HG02885 (cell line): ENCODE results near the gene ITGAL.
"Not testable (repeated sequence)": the region's sequence is repeated elsewhere in the genome, so short reads cannot be mapped to it uniquely, and the experiment has no call there.

Experiments used
- ATAC-seq: cut with Tn5 transposase; IDR thresholded peaks from one replicate; pipeline ENCODE4 v1.9.1; 2021; ENCODE audit warnings: mild to moderate bottlenecking; ENCODE audit not compliant: unreplicated experiment, poor library complexity

Gene ITGAL

DNA sequence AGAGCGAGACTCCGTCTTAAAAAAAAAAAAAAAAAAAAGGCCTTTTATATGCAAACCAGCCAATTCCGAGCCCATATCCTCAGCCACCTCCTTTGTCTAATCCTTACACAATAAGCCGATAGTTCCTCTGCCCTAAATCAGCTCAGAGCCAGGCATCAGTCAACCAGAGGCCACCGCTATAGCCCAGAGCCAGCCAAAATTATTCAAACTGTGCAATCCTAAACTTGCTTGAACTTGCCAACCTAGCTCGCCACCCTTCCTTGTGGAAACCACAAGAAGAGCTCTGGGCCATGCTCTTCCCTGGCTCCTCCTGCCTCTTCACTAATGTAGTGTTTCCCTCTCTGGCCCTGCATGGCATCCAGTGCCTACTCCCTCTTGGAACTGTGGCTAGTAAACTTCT, 17.7 kb downstream of the ITGAL start:
- no peak for ATAC-seq

DNA sequence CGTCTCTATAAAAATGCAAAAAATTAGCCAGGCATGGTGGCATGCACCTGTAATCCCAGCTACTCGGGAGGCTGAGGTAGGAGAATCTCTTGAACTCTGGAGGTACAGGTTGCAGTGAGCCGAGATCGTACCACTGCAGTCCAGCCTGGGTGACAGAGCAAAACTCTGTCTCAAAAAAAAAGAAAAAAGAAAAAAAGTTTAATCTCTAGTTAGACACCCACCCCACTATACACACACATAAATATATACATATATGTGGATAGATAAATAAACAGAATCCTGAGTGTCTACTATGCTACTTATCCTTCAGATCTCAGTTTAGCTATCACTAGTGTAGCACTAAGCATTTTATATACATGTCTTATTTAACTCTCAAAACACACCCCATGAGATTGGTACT, 18.7 kb downstream of the ITGAL start:
- no peak for ATAC-seq

DNA sequence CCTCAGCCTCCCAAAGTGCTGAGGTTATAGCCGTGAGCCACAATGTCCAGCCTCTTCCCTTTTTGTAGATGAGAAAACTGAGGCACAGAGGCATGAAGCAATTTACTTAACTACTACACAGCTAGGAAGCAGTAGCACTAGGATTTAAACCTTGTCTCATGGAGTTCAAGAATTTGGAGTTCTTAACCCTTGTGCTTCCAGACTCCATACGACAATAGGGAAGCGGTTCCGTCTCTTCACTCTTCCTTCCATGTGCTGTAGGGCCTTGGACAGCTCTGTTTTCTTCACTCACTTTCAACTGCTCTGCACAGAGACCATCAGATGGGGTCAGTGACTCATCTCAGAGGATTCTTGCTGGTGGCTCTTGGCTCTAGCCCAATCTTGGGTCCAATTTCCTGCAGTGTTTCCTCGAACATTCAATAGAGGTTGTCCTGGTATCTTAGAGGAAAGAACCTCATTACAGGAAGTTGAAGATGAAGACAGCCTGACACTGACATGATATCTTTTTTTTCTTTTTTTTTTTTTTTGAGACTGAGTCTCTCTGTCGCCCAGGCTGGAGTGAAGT, 19.3 kb downstream of the ITGAL start:
- no peak for ATAC-seq

DNA sequence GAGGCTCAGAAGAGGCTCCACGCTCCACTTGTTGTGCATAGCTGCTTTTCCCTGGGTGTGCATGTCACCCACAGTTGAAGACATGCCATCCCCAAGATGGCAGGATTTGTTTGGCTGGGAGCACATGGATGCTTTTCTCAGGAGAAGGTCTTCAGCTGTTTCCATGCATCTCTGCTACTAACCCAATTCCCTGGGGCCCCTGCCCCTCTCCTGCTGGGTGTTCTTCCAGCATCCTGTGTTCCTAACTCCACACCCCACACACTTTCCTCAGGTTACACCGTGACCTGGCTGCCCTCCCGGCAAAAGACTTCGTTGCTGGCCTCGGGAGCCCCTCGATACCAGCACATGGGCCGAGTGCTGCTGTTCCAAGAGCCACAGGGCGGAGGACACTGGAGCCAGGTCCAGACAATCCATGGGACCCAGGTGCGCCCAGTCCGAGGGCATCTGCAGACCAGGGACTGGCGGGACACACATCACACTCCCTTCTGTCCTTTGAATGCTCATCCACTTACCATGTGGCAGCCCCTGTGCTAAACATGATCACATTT, 21.5 kb downstream of the ITGAL start:
- ATAC-seq, result no peak

DNA sequence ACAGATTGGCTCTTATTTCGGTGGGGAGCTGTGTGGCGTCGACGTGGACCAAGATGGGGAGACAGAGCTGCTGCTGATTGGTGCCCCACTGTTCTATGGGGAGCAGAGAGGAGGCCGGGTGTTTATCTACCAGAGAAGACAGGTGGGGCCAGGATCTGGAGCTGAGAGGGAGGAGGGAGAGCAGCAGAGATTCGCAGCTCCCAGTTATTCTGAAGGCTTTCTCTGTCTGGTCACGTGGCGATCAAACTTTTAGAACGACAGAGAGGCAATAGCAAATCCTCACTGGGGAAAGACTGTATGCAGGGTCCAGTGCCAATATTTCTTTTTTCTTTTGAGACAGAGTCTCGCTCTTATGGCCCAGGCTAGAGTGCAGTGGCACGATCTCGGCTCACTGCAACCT, 22.2 kb downstream of the ITGAL start:
- no peak for ATAC-seq

DNA sequence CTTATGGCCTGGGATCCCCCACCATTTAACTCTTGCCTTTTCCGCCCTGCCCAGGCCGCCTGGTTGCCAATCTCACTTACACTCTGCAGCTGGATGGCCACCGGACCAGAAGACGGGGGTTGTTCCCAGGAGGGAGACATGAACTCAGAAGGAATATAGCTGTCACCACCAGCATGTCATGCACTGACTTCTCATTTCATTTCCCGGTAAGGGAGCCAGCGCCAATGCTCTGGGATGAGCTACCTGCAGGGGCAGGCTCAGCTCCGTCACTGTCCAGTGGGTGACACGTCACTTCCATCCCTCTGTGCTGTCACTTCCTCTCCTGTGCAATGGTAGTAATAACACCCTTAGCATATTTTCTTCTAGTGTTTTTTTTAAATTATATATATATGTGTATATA, 26.7 kb downstream of the ITGAL start:
- no peak for ATAC-seq

DNA sequence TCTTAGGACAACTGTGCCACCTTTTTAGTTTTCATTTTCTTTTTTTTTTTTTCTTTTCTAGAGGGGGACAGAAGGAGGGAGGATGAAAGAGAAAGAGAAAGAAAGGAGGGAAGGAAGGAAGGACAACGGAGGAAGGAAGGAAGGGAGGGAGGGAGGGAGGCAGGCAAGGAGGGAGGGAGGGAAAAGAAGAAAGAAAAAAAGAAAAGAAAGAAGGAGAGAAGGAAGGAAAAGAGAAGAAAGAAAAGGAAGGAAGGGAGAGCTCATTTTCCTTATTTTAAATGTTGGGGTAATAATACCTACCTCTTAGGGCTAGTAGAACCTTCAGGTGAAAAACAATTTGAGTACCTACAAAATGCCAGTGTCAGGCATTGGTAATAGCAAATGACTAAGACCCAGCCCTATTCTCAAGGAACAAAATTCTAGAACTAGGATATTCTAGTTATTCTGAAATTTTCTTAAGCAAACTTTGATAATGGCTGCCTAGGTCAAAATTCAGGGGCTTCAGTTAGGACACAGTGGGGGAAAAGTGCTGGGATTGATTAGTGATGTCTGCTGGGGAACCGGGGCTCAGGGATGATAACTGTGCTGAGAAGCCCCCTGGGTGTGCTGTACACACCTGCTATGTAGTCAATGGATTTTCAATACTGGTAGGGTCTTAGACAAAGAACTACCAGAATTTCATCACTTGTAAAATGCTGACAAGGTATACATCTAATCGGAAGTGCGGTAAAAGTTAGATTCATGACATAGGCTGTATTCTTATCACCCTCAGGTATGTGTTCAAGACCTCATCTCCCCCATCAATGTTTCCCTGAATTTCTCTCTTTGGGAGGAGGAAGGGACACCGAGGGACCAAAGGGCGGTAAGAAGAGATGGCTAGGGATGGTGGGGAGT, 31.1 kb downstream of the ITGAL start:
- ATAC-seq, result no peak

DNA sequence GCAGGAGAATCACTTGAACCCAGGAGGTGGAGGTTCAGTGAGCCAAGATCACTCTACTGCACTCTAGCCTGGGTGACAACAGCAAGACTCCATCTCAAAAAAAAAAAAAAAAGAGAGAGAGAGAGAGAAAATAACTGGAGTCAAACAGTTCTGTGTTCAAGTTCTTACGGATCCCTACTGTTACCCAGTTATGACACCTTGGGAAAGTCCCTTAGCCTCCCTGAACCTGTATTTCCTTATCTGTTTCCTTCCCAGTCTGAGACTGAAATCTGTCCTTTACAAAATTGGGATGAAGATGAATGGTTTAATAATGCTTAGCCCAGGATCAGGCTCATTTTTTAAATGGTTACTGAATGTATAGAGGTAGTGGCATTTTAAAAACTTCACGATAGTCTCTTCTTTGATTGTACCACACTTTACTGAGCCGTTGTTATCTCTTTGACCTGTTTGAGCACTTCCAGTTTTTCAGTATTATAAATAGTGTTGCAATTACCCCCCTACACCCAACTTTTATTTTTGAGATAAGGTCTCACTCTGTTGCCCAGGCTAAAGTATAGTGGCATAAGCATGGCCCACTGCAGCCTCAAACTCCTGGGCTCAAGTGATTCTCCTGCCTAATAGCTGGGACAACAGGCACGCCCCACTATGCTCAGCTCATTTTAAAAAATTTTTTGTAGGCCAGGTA, 36.7 kb downstream of the ITGAL start:
- no peak for ATAC-seq

DNA sequence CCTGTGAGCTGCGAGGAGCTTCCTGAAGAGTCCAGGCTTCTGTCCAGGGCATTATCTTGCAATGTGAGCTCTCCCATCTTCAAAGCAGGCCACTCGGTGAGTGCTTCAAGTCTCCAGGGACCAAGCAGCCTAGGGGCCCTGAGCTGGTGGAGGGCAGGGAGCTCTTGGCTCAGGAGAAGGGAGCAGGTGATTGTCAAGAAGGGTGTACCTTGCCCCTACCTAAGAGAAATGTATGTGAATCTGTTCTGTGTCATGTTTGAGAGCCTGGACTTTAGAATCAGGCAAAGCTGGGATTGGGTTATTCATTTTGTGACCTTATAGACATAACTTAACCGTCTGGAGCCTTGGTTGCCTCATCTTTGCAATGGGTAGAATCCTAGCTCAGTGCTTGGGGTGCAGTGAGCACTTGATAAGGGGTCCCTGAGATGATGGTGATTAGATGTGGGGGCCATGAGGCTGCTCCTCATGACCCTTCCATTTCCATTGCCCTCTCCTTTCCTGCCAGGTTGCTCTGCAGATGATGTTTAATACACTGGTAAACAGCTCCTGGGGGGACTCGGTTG, 37.9 kb downstream of the ITGAL start:
- no peak for ATAC-seq

DNA sequence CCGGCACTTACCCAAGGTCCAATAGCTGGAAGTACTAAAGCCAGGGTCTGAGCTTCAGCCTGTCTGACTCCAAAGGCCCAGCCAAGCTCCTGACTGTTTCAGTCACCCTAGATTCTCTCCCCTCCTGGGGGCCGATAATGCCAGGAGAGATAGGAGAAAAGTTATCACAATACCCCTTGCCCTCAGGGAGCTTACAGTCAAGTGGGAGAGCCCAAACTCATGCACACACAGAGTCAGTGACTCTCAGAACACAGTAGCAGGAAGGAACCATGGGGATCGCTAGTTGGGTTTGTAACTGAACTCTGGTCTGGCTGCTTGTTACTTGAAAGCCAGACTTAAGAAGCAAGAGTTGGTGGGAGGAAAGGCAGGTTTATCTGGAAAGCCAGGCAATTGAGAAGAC, 39.0 kb downstream of the ITGAL start:
- no peak for ATAC-seq

DNA sequence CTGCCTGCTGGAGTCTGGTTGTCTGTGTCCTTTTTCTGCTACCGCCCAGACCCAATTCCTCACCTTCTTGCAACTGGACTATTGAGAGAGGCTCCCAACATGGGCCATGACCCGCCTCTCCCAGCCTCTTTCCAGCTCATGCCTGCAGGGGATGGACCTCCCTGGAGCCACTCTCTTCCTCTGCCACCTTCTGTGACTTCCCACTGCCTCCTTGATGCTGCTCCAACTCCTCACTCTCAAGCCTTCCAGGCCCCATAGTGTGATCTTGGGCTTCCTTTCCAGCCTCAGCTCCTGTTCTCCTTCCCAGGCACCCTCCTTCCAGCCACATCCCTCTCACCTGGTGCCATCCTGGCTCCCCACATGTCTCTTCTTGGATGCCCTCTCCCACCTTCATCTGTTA, 42.7 kb downstream of the ITGAL start:
- no peak for ATAC-seq

DNA sequence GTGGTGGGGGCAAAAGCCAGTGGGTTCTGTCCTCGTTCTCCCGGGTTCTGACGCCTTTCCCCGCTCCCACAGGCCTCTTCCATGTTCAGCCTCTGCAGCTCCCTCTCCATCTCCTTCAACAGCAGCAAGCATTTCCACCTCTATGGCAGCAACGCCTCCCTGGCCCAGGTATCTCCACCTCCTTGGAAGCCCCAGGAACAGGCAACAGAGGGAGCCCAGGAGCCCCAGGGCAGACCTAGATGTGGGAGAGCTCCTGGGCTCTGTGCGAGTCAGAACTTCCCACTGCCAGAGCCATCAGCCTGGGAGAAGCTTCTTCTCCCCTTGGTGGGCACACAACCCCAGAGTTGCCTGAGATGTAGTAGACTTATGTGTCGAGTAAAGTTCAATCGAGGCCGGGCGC, 46.0 kb downstream of the ITGAL start:
- no peak for ATAC-seq

DNA sequence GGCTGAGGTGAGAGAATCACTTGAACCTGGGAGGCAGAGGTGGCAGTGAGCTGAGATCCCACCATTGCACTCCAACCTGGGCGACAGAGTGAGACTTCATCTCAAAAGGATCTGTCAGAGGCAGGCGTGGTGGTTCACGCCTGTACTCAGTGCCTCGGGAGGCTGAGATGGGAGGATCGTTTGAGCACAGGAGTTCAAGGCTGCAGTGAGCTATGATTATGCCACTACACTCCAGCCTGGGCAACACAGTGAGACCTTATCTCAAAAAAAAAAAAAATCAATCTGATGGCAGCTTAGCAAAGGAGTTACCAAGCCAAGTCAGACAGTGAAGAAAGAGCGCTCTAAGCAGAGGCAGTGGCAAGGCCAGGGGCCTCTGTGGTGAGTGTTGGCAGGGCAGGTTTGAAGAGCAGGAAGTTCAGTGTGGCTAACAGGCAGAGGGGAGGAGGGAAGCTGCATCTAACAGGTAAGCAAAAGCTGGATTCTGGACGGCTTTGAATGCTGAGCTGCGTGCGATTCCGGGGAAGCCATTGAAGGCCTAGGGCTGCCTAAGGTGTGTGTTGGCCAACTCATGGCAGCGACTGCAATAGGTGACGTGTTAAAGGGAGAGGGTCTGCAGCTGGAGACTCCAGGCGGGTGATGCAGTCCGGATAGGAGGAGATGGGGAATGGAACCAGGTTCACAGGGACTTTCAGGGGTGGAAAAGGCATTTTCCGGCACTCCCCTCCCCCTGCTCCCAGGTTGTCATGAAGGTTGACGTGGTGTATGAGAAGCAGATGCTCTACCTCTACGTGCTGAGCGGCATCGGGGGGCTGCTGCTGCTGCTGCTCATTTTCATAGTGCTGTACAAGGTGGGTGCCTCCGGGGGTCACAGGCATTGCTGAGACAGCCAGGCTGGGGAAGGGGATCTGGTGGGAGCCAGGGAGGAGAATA, 46.8 kb downstream of the ITGAL start:
- no peak for ATAC-seq

DNA sequence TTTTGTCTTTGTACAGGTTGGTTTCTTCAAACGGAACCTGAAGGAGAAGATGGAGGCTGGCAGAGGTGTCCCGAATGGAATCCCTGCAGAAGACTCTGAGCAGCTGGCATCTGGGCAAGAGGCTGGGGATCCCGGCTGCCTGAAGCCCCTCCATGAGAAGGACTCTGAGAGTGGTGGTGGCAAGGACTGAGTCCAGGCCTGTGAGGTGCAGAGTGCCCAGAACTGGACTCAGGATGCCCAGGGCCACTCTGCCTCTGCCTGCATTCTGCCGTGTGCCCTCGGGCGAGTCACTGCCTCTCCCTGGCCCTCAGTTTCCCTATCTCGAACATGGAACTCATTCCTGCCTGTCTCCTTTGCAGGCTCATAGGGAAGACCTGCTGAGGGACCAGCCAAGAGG, 48.9 kb downstream of the ITGAL start:
- no peak for ATAC-seq

DNA sequence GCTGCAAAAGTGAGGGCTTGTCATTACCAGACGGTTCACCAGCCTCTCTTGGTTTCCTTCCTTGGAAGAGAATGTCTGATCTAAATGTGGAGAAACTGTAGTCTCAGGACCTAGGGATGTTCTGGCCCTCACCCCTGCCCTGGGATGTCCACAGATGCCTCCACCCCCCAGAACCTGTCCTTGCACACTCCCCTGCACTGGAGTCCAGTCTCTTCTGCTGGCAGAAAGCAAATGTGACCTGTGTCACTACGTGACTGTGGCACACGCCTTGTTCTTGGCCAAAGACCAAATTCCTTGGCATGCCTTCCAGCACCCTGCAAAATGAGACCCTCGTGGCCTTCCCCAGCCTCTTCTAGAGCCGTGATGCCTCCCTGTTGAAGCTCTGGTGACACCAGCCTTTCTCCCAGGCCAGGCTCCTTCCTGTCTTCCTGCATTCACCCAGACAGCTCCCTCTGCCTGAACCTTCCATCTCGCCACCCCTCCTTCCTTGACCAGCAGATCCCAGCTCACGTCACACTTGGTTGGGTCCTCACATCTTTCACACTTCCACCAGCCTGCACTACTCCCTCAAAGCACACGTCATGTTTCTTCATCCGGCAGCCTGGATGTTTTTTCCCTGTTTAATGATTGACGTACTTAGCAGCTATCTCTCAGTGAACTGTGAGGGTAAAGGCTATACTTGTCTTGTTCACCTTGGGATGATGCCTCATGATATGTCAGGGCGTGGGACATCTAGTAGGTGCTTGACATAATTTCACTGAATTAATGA, 49.5 kb downstream of the ITGAL start:
- ATAC-seq, result no peak

DNA sequence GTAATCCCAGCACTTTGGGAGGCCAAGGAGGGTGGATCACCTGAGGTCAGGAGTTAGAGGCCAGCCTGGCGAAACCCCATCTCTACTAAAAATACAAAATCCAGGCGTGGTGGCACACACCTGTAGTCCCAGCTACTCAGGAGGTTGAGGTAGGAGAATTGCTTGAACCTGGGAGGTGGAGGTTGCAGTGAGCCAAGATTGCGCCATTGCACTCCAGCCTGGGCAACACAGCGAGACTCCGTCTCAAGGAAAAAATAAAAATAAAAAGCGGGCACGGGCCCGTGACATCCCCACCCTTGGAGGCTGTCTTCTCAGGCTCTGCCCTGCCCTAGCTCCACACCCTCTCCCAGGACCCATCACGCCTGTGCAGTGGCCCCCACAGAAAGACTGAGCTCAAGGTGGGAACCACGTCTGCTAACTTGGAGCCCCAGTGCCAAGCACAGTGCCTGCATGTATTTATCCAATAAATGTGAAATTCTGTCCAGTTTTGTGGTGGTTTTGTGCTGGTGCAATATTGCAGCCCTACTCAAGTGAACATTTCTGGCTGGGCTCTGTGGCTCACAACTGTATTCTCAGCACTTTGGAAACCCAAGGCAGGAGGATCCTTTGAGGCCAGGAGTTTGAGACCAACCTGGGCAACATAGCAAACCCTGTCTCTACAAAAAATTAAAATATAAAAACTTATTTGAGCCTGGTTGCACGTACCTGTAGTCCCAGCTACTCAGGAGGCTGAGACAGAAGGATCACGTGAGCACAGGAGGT, 50.3 kb downstream of the ITGAL start:
- not testable (repeated sequence) for ATAC-seq

DNA sequence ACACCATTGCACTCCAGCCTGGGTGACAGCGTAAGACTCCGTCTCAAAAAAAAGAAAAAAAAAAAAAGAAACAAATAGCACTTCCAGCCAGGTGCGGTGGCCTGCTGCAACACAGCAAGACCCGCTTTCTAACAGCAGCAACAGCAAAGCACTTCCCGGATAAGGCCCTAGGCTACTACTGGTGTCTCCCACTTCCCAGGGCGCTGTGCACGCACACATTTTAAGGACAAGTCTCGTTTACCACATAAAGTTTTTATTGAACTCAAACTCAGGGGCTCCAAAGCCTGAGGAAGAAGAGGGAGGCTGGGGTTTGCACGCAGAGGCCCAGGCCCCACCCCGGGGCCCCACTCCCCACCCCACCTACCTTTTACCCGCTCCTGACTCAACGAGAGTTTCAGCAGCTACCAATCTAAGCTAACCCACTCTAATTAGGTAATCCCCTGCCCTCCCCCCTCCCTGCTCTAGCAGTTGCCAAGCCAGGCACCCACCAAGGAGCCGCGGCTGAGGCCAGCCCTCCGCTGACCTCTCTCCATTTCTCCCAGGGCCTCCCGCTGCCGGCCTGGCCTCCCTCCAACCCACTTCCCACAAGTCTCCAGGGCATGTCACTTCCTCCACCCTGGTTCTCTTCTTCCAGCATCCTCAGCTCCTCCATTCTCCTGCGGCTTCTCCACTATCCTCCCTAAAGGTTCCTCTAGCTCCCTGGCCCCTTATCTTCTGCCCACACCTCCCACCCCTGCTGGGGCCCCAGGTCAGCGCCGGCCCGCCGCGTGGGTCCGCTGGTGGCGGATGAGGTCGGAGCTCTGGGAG, 51.4 kb downstream of the ITGAL start:
- ATAC-seq, result no peak
